Mesendoderm (in vitro differentiated cells): ENCODE results near the gene RALGPS2.

ENCODE experiments used
- DNase-seq: peaks from one replicate; pipeline ENCODE4 v3.0.0; 2013
- H2AK5ac ChIP-seq: 2 replicates; pipeline ENCODE4 v1.6.1; 2013; ENCODE audit warnings: low read length, inconsistent platforms
- H2BK120ac ChIP-seq: 2 replicates; pipeline ENCODE4 v1.6.1; 2013; ENCODE audit warnings: low read depth, mild to moderate bottlenecking, low read length, moderate library complexity, mixed read lengths
- H2BK15ac ChIP-seq: replicated peaks from 2 replicates; pipeline ENCODE4 v1.6.1; 2013; ENCODE audit warnings: low read depth, mild to moderate bottlenecking, moderate library complexity
- H2BK5ac ChIP-seq: 2 replicates; pipeline ENCODE4 v1.6.1; 2013; ENCODE audit warnings: low read length, inconsistent platforms
- H3K18ac ChIP-seq: 2 replicates; pipeline ENCODE4 v1.6.1; 2013; ENCODE audit warnings: mild to moderate bottlenecking, low read length, mixed read lengths
- H3K23ac ChIP-seq: one replicate; pipeline ENCODE4 v1.6.1; 2013; ENCODE audit warnings: low read length
- H3K27ac ChIP-seq: 2 replicates; pipeline ENCODE4 v1.5.1; 2013; ENCODE audit warnings: low read depth, mild to moderate bottlenecking, inconsistent platforms, low read length, moderate library complexity
- H3K27me3 ChIP-seq: 2 replicates; pipeline ENCODE4 v1.6.1; 2013; ENCODE audit warnings: low read length, control low read depth, mild to moderate bottlenecking, inconsistent platforms; ENCODE audit not compliant: insufficient read depth, poor library complexity
- H3K36me3 ChIP-seq: 2 replicates; pipeline ENCODE4 v1.6.1; 2013; ENCODE audit warnings: low read length, inconsistent platforms; ENCODE audit not compliant: control insufficient read depth, insufficient read depth
- H3K4ac ChIP-seq: one replicate; pipeline ENCODE4 v1.6.1; 2013; ENCODE audit warnings: low read depth, mild to moderate bottlenecking, low read length, moderate library complexity
- H3K4me1 ChIP-seq: 2 replicates; pipeline ENCODE4 v1.6.1; 2013; ENCODE audit warnings: low read depth, low read length, inconsistent platforms; ENCODE audit not compliant: control insufficient read depth
- H3K4me2 ChIP-seq: 2 replicates; pipeline ENCODE4 v1.6.1; 2013; ENCODE audit warnings: low read length
- H3K4me3 ChIP-seq: 2 replicates; pipeline ENCODE4 v1.5.1; 2013; ENCODE audit warnings: mild to moderate bottlenecking, low read length
- H3K56ac ChIP-seq: one replicate; pipeline ENCODE4 v1.6.1; 2013; ENCODE audit warnings: low read length
- H3K79me1 ChIP-seq: 2 replicates; pipeline ENCODE4 v1.6.1; 2013; ENCODE audit warnings: low read length, inconsistent platforms
- H3K79me2 ChIP-seq: 2 replicates; pipeline ENCODE4 v1.6.1; 2013; ENCODE audit warnings: mild to moderate bottlenecking, low read length; ENCODE audit not compliant: control insufficient read depth, insufficient read depth
- H3K9ac ChIP-seq: 2 replicates; pipeline ENCODE4 v1.6.1; 2013; ENCODE audit warnings: low read length, inconsistent platforms
- H4K5ac ChIP-seq: one replicate; pipeline ENCODE4 v1.6.1; 2013; ENCODE audit warnings: low read length
- H4K8ac ChIP-seq: one replicate; pipeline ENCODE4 v1.6.1; 2013; ENCODE audit warnings: low read depth, mild to moderate bottlenecking, control low read depth, low read length, moderate library complexity
- WGBS: extraction: QIAGEN DNeasy Blood & Tissue Kit; methylation state at CpG from one replicate; pipeline ENCODE4 v1.1.7; 2013; ENCODE audit warnings: low lambda C conversion rate, missing lambda C conversion rate; ENCODE audit not compliant: insufficient coverage; ENCODE audit errors: extremely low coverage; 5-methylcytosine and 5-hydroxymethylcytosine counted together

Gene RALGPS2

GRCh38 chr1:178862416-178862815 lies 137.4 kb downstream of the RALGPS2 start:
- Histone ChIP-seq H3K79me2 (no peaks in the 10 kb centered on the region), H3K23ac (no peak overlapping the region), H3K9ac (no peak overlapping the region), H3K4me2 (no peak overlapping the region), H3K56ac (no peak overlapping the region), H2BK120ac (no peak overlapping the region), H4K5ac (no peak overlapping the region), H2BK5ac (no peak overlapping the region), H3K79me1 (no peaks in the 10 kb centered on the region), H3K4ac (no peak overlapping the region), H2BK15ac (no peak overlapping the region), H2AK5ac (no peak overlapping the region), H3K18ac (no peak overlapping the region), H4K8ac (no peak overlapping the region), H3K36me3 (no peaks in the 10 kb centered on the region), H3K4me3 (no peak overlapping the region), H3K27me3 (no peaks in the 10 kb centered on the region), H3K27ac (no peak overlapping the region), H3K4me1 (no peaks in the 10 kb centered on the region)
- DNase-seq = no peak
- WGBS = no CpG with 5 or more reads among the region's 3 CpGs

- no peak overlapping the region for H2BK5ac ChIP-seq
- no peaks in the 10 kb centered on the region for H3K79me1 ChIP-seq
- H3K18ac ChIP-seq = no peak overlapping the region
- no peaks in the 10 kb centered on the region for H3K79me2 ChIP-seq
- no peak overlapping the region for H2BK15ac ChIP-seq
- no peak overlapping the region for H2AK5ac ChIP-seq
- H3K56ac ChIP-seq = no peak overlapping the region
- H3K27me3 ChIP-seq = no peaks in the 10 kb centered on the region
- H3K36me3 ChIP-seq = no peaks in the 10 kb centered on the region
- H3K23ac ChIP-seq = no peak overlapping the region
- H3K4me1 ChIP-seq = no peaks in the 10 kb centered on the region
- H2BK120ac ChIP-seq = no peak overlapping the region
- H3K4me2 ChIP-seq = no peak overlapping the region
- H3K4ac ChIP-seq = no peak overlapping the region
- no peak overlapping the region for H3K27ac ChIP-seq
- no peak overlapping the region for H3K4me3 ChIP-seq
- DNase-seq = no peak
- no peak overlapping the region for H4K5ac ChIP-seq
- H3K9ac ChIP-seq = no peak overlapping the region
- H4K8ac ChIP-seq = no peak overlapping the region
Measured at GRCh38 chr1:178862864-178863263, 137.8 kb downstream of the RALGPS2 start.

GRCh38 chr1:178864326-178864725 lies 139.3 kb downstream of the RALGPS2 start:
- H3K27ac ChIP-seq = no peak overlapping the region
- no peak overlapping the region for H2BK120ac ChIP-seq
- no peak overlapping the region for H2AK5ac ChIP-seq
- no peak overlapping the region for H3K9ac ChIP-seq
- no peaks in the 10 kb centered on the region for H3K79me1 ChIP-seq
- no peak overlapping the region for H2BK15ac ChIP-seq
- no peaks in the 10 kb centered on the region for H3K36me3 ChIP-seq
- H2BK5ac ChIP-seq = no peak overlapping the region
- no CpG with 5 or more reads among the region's 6 CpGs for WGBS
- no peak overlapping the region for H3K23ac ChIP-seq
- H3K4me1 ChIP-seq = no peaks in the 10 kb centered on the region
- H3K79me2 ChIP-seq = no peaks in the 10 kb centered on the region
- no peaks in the 10 kb centered on the region for H3K27me3 ChIP-seq
- H4K8ac ChIP-seq = no peak overlapping the region
- H4K5ac ChIP-seq = no peak overlapping the region
- no peak overlapping the region for H3K56ac ChIP-seq
- H3K4me2 ChIP-seq = no peak overlapping the region
- no peak overlapping the region for H3K18ac ChIP-seq
- no peak for DNase-seq
- no peak overlapping the region for H3K4me3 ChIP-seq
- no peak overlapping the region for H3K4ac ChIP-seq

DNA sequence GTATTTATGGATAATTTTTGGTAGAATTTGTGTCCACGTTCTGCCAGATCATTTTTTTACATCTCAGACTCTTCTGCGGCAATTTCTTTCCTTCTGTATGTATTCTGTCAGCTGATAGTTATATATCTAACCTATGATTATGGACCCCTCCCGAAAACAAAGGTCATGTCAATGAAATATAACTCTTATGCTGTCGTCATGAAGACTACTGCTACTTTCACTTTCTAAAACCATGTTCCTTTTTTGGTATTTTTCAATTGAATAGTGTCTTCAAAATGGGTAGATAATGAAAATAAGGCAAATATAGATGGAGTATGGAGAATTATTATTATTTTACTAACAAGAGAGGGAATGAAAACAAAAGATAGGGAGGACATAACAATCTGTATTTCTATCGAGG lies 142.6 kb downstream of the RALGPS2 start:
- H3K56ac ChIP-seq = no peak overlapping the region
- no peak overlapping the region for H3K4me3 ChIP-seq
- H4K5ac ChIP-seq = no peak overlapping the region
- no peak overlapping the region for H3K4ac ChIP-seq
- H2BK5ac ChIP-seq = no peak overlapping the region
- no peak overlapping the region for H3K9ac ChIP-seq
- H3K18ac ChIP-seq = no peak overlapping the region
- no peak overlapping the region for H2AK5ac ChIP-seq
- DNase-seq = no peak
- WGBS = no CpG with 5 or more reads among the region's 5 CpGs
- no peaks in the 10 kb centered on the region for H3K79me1 ChIP-seq
- peaks cover 5% of the 10 kb centered on the region for H3K4me1 ChIP-seq
- H3K4me2 ChIP-seq = no peak overlapping the region
- H2BK15ac ChIP-seq = no peak overlapping the region
- H4K8ac ChIP-seq = no peak overlapping the region
- no peak overlapping the region for H3K23ac ChIP-seq
- H3K79me2 ChIP-seq = no peaks in the 10 kb centered on the region
- no peak overlapping the region for H2BK120ac ChIP-seq
- H3K27me3 ChIP-seq = no peaks in the 10 kb centered on the region
- H3K27ac ChIP-seq = no peak overlapping the region
- H3K36me3 ChIP-seq = no peaks in the 10 kb centered on the region

DNA sequence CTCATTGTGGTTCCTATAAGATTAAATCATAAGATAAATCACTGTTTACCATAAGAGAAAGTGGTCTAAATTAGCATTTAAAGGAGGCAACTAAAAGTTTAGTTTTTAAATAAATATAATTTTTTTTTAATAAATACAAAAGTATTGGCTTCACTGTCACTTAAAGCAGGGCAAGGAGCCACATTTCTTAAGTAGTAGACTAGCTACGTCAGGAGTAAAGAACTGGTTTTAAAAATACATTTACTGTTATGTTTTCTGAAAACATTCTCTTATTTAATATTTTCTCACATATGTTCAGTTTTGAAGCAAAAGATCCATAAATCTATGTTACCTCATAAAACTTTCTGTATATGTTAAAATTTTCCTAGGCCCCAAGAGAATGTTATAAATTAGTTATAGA lies 143.7 kb downstream of the RALGPS2 start:
- Histone ChIP-seq H2BK15ac (no peak overlapping the region), H3K18ac (no peak overlapping the region), H3K79me1 (no peaks in the 10 kb centered on the region), H3K4me2 (no peak overlapping the region), H4K8ac (no peak overlapping the region), H3K36me3 (no peaks in the 10 kb centered on the region), H2AK5ac (no peak overlapping the region), H3K27ac (no peak overlapping the region), H4K5ac (no peak overlapping the region), H3K9ac (no peak overlapping the region), H2BK5ac (no peak overlapping the region), H3K23ac (no peak overlapping the region), H3K4me1 (peaks cover 5% of the 10 kb centered on the region), H2BK120ac (no peak overlapping the region), H3K27me3 (no peaks in the 10 kb centered on the region), H3K56ac (no peak overlapping the region), H3K4ac (no peak overlapping the region), H3K4me3 (no peak overlapping the region), H3K79me2 (no peaks in the 10 kb centered on the region)
- WGBS = no CpG with 5 or more reads among the region's 1 CpG
- DNase-seq = no peak

DNA sequence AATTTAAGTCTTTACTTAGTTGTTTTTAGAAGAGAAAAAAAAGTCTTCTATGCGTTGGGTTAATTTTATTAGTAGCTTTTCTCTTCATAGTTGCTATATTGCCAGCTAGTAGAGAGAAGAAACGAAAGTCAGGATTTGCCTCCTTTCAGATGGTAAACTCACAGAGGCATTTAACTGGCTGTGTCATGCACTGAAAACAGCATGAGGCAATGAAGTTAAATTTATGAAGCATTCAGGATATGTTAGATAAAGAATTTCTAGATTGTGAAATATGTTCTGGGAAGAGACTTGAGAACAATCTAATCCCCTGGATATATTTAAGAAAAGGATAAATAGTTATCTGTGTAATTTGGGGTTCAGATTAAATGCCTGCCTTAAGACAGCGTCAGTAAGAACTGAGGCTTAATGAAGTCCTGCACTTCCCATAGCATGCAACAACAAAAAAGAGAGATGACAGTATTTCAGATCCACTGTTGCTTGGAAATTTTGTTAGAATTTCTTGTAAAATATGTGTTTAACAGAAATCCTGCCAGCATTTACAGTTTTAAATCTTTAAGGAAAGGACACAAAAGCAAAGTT lies 144.2 kb downstream of the RALGPS2 start:
- no peak overlapping the region for H3K56ac ChIP-seq
- no peak overlapping the region for H3K4me3 ChIP-seq

More for the DNA sequence above, 144.2 kb downstream of the RALGPS2 start:
- Histone ChIP-seq H2BK5ac (no peak overlapping the region), H2BK15ac (no peak overlapping the region), H3K27me3 (no peaks in the 10 kb centered on the region), H3K27ac (no peak overlapping the region), H3K18ac (no peak overlapping the region), H3K4ac (no peak overlapping the region), H3K4me2 (no peak overlapping the region), H3K9ac (no peak overlapping the region), H3K36me3 (no peaks in the 10 kb centered on the region), H2AK5ac (no peak overlapping the region), H4K8ac (no peak overlapping the region), H3K79me2 (no peaks in the 10 kb centered on the region), H3K4me1 (peaks cover 5% of the 10 kb centered on the region), H3K79me1 (no peaks in the 10 kb centered on the region), H4K5ac (no peak overlapping the region), H2BK120ac (no peak overlapping the region), H3K23ac (no peak overlapping the region)
- DNase-seq = peak; percentile 38
- WGBS = no CpG with 5 or more reads among the region's 3 CpGs
